A673 (cell line): ENCODE data around the gene USP9X.

ENCODE experiments used
- EZH2 ChIP-seq: fragments of 200-600 bp; sonication (generic); IDR thresholded peaks from 2 replicates; pipeline ENCODE4 v1.6.1; 2017; ENCODE audit warnings: borderline replicate concordance, low read depth, mild to moderate bottlenecking, mixed read lengths, antibody characterized with exemption, low read length; ENCODE audit not compliant: poor library complexity, severe bottlenecking
- TF ChIP-seq, protein P1 (sequence below): fragments of 300-800, 200-600 bp; sonication (generic); conservative IDR thresholded peaks from 2 replicates; pipeline ENCODE4 v1.5.1; 2017; ENCODE audit warnings: low read depth, mild to moderate bottlenecking, antibody characterized with exemption, low read length, moderate library complexity, mixed read lengths

DNA sequence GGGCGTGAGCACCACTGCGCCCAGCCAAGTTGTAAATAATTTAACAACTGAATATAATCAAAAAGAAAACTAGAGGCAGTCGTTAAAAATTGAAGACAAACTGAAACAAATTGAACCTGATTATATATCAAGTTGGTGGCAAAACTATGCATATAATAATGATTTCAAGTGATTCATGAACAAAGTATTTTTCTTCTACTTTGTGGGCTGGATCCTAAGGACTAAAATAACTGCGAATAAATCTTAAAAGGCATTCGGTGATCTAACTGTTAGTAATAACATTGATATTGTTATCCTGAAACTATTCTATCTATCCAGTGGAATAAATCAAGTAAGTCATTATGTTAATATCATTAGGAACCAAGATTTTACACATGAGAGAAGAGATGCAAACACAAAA is 21.2 kb upstream of the USP9X start:
- TF ChIP-seq, protein P1, sequence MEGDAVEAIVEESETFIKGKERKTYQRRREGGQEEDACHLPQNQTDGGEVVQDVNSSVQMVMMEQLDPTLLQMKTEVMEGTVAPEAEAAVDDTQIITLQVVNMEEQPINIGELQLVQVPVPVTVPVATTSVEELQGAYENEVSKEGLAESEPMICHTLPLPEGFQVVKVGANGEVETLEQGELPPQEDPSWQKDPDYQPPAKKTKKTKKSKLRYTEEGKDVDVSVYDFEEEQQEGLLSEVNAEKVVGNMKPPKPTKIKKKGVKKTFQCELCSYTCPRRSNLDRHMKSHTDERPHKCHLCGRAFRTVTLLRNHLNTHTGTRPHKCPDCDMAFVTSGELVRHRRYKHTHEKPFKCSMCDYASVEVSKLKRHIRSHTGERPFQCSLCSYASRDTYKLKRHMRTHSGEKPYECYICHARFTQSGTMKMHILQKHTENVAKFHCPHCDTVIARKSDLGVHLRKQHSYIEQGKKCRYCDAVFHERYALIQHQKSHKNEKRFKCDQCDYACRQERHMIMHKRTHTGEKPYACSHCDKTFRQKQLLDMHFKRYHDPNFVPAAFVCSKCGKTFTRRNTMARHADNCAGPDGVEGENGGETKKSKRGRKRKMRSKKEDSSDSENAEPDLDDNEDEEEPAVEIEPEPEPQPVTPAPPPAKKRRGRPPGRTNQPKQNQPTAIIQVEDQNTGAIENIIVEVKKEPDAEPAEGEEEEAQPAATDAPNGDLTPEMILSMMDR, result no peak
- TF ChIP-seq EZH2, result no peak
